ENCODE data around the gene NTM. TPM values are rescaled to one million over a fixed set of nuclear protein-coding genes. Genes with fewer than 3 reads are reported as not detected.

NTM gene
- total and polyA plus RNA-seq, 2 of the 8 experiments (the other 6 are each of a cell fraction or from before 2014, with no cell fraction given): 13.4 to 20.0 TPM

- TF ChIP-seq CHD7 (IDR thresholded peaks at IDR 0.05; ENCODE audit: insufficient replicate concordance, low read length) (no peak), JUND (IDR thresholded peaks at IDR 0.05; ENCODE audit: low read length) (no peak), TAF7 (optimal IDR thresholded peaks at IDR 0.05; ENCODE audit: borderline replicate concordance, low read depth, low read length) (no peak), ASH2L (IDR thresholded peaks at IDR 0.05; ENCODE audit: low read length) (no peak), POLR2AphosphoS5 (IDR thresholded peaks at IDR 0.05; ENCODE audit: low read depth, low read length) (no peak), TCF12 (IDR thresholded peaks at IDR 0.05; ENCODE audit: low read depth, low read length) (no peak), GTF2F1 (IDR thresholded peaks at IDR 0.05; ENCODE audit: borderline replicate concordance, low read depth, low read length) (no peak), POLR2A (IDR thresholded peaks at IDR 0.05; ENCODE audit: control extremely low read depth in 1 of 2, low read depth in 2 of 2, low read length in 2 of 2) (no peak), RXRA (IDR thresholded peaks at IDR 0.05; ENCODE audit: insufficient read depth, low read depth, low read length) (no peak), SP1 (IDR thresholded peaks at IDR 0.05; ENCODE audit: low read depth, low read length) (no peak), SIX5 (IDR thresholded peaks at IDR 0.05; ENCODE audit: low read depth, low read length) (no peak), RAD21 (IDR thresholded peaks at IDR 0.05 in 1 of 2, conservative IDR thresholded peaks at IDR 0.05 in 1 of 2; ENCODE audit: low read depth in 2 of 2, low read length in 2 of 2) (no peak), SAP30 (IDR thresholded peaks at IDR 0.05; ENCODE audit: insufficient read depth, insufficient replicate concordance, low read length) (no peak)
Measured at GRCh38 chr11:131615611-131616010, 245.2 kb downstream of the NTM start (continued).
